Type B pancreatic cell (in vitro differentiated cells): ENCODE measurements around the gene MAPRE2. TPM values are rescaled to one million over a fixed set of nuclear protein-coding genes. Genes with fewer than 3 reads are reported as not detected.

Source experiments
- DNase-seq: peaks from one replicate; pipeline ENCODE4 v3.0.0; 2021; ENCODE audit warnings: mixed read lengths; ENCODE audit not compliant: unreplicated experiment; ENCODE audit errors: extremely low spot score
- H3K27ac Mint-ChIP-seq: 2 replicates; pipeline ENCODE4 v1.8.0; 2021; ENCODE audit warnings: mild to moderate bottlenecking, mixed read lengths
- H3K27me3 Mint-ChIP-seq: 2 replicates; pipeline ENCODE4 v1.8.0; 2021; ENCODE audit warnings: mixed read lengths
- H3K36me3 Mint-ChIP-seq: 2 replicates; pipeline ENCODE4 v1.8.0; 2021; ENCODE audit warnings: mixed read lengths
- H3K4me1 Mint-ChIP-seq: one replicate; pipeline ENCODE4 v1.8.0; 2021; ENCODE audit warnings: mixed read lengths; ENCODE audit not compliant: unreplicated experiment
- H3K4me3 Mint-ChIP-seq: 2 replicates; pipeline ENCODE4 v1.8.0; 2021; ENCODE audit warnings: mild to moderate bottlenecking, mixed read lengths
- H3K9me3 Mint-ChIP-seq: 2 replicates; pipeline ENCODE4 v1.8.0; 2021; ENCODE audit warnings: mixed read lengths
- CTCF ChIP-seq: fragments of 200-600 bp; sonication (generic); conservative IDR thresholded peaks from 2 replicates; pipeline ENCODE4 v1.5.0; 2021; ENCODE audit warnings: antibody characterized with exemption, mild to moderate bottlenecking
- total RNA-seq: library from RNA; stranded (reverse); gene quantifications from 2 replicates; pipeline ENCODE4 v1.2.1, GENCODE V29; 2021; ENCODE audit warnings: low replicate concordance

Gene MAPRE2
- total RNA-seq, 1 donor from 2014 or later, result 28.0 TPM

- Mint-ChIP-seq H3K36me3 (no peaks in the 10 kb centered on the region), H3K27ac (no peak overlapping the region), H3K4me3 (no peak overlapping the region), H3K27me3 (peaks cover 4% of the 10 kb centered on the region), H3K9me3 (no peaks in the 10 kb centered on the region), H3K4me1 (no peaks in the 10 kb centered on the region)
- no peak for DNase-seq
- no peak for TF ChIP-seq CTCF
Observed at GRCh38 chr18:35183886-35184285, 142.7 kb downstream of the MAPRE2 start.

GRCh38 chr18:35185771-35186170, 144.6 kb downstream of the MAPRE2 start:
- TF ChIP-seq CTCF, result no peak
- Mint-ChIP-seq H3K4me3 (no peak overlapping the region), H3K27ac (no peak overlapping the region), H3K4me1 (no peaks in the 10 kb centered on the region), H3K36me3 (no peaks in the 10 kb centered on the region), H3K27me3 (peaks cover 4% of the 10 kb centered on the region), H3K9me3 (no peaks in the 10 kb centered on the region)
- DNase-seq, result no peak

GRCh38 chr18:35186291-35187034, 145.2 kb downstream of the MAPRE2 start:
- Mint-ChIP-seq H3K4me1 (peaks cover 4% of the 10 kb centered on the region), H3K36me3 (no peaks in the 10 kb centered on the region)

GRCh38 chr18:35189510-35189909, 148.3 kb downstream of the MAPRE2 start:
- peaks cover 4% of the 10 kb centered on the region for H3K27me3 Mint-ChIP-seq
- H3K36me3 Mint-ChIP-seq, result no peaks in the 10 kb centered on the region
- DNase-seq, result no peak
- peaks cover 12% of the 10 kb centered on the region for H3K4me1 Mint-ChIP-seq
- no peaks in the 10 kb centered on the region for H3K9me3 Mint-ChIP-seq
- TF ChIP-seq CTCF, result no peak
- no peak overlapping the region for H3K4me3 Mint-ChIP-seq
- H3K27ac Mint-ChIP-seq, result no peak overlapping the region

More at GRCh38 chr18:35186291-35187034, 145.2 kb downstream of the MAPRE2 start:
- Mint-ChIP-seq H3K27me3 (peaks cover 4% of the 10 kb centered on the region), H3K9me3 (no peaks in the 10 kb centered on the region), H3K4me3 (no peak overlapping the region), H3K27ac (no peak overlapping the region)
- DNase-seq, result no peak
- TF ChIP-seq CTCF, result no peak

- H3K4me1 Mint-ChIP-seq, result peaks cover 12% of the 10 kb centered on the region
- H3K36me3 Mint-ChIP-seq, result no peaks in the 10 kb centered on the region
- H3K9me3 Mint-ChIP-seq, result no peaks in the 10 kb centered on the region
- no peak overlapping the region for H3K27ac Mint-ChIP-seq
- H3K27me3 Mint-ChIP-seq, result peaks cover 4% of the 10 kb centered on the region
- H3K4me3 Mint-ChIP-seq, result no peak overlapping the region
- no peak for DNase-seq
- no peak for TF ChIP-seq CTCF
Observed at GRCh38 chr18:35190948-35191697, 149.9 kb downstream of the MAPRE2 start.
